Erythroblast (primary cell): ENCODE results near the gene NFE2L3.
"Not testable (repeated sequence)": the region's sequence is repeated elsewhere in the genome, so short reads cannot be mapped to it uniquely, and the experiment has no call there.

Experiments
- DNase-seq, 2 experiments: peaks; one replicate each; lab custom pipeline; 2025; lab: John Stamatoyannopoulos, UW
- GATA1 ChIP-seq: IDR thresholded peaks from 2 replicates; pipeline ENCODE4 v1.6.1; 2011; ENCODE audit warnings: low read depth, mild to moderate bottlenecking, control low read depth, low read length, moderate library complexity
- POLR2A ChIP-seq: IDR thresholded peaks from 2 replicates; pipeline ENCODE4 v1.6.1; 2011; ENCODE audit warnings: mild to moderate bottlenecking, low read length

The NFE2L3 gene

DNA sequence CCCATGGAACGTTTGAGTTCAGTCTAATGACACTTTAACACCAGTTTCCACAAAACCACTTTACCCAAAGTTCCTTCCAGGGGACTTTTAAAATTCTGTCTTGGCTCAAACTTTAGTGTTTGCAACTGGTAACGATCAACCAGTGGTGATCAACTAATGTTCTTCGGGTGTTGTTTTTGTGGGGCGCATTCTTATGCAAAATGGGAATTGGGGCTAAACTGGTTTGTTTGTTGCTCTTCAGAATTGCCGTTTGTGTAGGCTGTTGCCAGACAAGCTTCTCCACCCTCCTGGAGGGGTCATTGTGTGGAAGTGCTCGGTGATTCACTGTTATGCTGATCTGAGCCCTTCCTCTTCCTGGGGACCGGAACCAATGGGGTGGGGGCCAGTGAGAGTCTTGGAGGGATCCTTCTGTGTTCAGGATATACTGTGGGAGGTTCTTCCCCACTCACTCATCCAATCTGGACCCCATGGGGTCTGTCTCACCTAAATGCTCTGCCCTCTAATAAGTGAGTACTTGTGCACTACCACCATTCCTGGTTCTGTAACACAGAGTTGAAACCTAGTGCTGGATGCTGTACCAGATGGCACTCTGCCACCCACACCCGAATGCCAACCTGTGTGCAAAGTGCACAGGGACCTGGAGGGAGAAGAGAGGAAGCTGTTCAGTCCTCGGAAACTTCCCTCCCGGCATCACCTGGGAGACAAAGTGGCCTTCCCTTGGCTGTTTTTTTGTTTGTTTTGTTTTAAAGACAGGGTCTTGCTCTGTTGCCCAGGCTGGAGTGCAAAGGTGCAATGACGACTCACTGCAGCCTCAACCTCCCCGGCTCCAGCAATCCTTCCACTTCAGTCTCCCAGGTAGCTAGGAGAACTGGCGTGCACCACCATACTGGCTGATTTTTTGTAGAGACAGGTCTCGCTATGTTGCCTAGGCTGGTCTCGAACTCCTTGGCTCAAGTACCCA lies 2.1 kb downstream of the NFE2L3 start:
- no peak for TF ChIP-seq GATA1
- TF ChIP-seq POLR2A: peak; percentile 49
- no peak for DNase-seq

DNA sequence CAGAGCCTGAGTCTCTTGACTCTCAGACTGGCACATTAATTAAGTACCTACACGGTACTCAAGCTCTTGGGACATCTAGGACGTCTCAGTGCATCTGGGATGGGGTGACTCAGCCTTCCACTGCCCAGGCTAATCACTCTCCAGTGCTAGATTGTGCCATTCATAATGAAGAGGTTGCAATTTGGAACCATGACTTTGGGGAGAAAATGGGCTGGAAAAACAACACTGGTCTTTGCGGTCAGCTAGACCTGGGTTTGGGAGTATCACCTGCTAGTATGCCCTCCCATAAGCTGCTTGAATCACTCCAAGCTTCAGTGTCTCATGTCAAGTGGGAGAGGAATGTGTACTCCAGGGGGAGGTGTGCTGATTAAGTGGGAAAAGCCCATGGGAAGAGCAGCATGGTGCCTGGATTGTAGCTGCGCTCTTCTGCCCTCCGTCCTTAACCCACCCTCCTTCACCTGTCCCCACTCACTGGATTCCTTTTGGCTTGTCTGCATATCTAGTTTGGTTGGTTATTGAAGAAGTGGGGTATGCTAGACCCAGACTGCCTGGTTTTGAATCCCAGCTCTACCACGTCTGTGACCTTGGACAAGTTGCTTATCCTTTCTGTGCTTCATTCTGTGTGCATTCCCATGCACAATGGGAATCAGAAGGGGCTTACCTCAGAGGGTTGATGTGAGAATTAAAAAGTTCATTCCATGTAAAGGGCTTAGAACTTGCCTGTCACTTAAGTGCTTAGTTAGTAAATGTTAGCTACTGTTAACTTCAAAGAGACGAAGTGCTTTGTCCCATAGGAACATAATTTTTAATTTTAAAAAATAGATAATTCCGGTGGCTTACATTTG lies 3.8 kb downstream of the NFE2L3 start:
- DNase-seq: no peak
- TF ChIP-seq POLR2A: no peak
- TF ChIP-seq GATA1: no peak

DNA sequence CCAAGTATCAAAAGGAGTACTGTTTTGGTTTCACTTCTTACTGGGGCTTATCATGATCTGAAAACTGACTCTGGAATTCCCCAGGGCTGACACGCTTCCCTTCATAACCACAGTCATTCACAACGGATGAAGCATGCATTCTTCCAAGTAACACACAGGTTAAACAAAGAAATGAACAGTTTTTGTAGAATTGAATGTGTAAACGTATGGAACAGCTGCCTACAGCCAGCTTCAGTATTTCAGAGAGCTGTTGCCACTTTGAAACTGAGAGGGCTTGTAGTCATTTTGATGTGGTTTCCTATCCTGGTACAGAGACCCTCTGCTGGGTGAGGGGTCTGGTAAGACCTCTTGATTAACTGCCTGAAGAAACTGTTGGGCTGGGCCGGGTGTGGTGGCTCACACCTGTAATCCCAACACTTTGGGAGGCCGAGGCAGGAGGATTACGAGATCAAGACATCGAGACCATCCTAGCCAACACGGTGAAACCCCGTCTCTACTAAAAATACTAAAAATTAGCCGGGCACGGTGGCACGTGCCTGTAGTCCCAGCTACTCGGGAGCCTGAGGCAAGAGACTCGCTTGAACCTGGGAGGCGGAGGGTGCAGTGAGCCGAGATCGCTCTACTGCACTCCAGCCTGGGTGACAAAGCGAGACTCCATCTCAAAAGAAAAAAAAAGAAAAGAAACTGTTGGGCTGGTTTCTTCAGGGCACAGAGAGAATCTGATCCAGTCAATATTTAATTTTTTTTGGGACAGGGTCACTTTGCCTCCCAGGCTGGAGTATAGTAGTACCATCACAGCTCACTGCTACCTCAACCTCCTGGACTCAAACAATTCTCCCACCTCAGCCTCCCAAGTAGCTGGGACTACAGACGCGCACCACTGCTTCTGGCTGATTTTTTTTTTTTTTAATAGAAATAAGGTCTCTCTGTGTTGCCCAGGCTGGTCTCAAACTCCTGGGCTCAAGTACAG lies 4.7 kb downstream of the NFE2L3 start:
- peak in 1 of 2 experiments; percentile 50 for DNase-seq
- TF ChIP-seq GATA1 (no peak), POLR2A (no peak)

DNA sequence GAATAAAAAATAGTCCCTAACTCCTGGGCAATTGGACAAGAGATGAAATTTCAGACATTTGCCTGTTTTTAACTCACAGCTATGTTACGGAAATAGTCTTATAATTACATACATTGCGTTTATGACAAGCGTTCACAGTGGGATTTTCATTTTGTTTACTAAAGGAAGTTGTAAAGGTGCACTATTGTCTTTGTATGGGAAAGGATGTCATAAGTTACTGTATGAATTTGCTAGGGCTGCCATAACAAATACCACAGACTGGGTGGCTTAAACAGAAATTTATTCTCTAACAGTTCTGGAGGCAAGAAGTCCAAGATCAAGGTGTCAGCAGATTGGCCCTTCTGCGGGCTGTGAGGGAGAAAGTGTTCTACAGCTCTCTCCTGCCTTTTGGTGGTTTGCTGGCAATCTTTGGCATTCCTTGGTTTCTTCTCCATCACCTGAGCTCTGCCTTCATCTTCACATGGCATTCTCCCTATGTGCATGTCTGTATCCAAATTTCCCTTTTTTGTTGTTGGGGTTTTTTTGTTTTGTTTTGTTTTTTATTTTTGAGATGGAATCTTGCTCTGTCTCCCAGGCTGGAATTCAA lies 5.6 kb downstream of the NFE2L3 start:
- no peak for DNase-seq
- no peak for TF ChIP-seq POLR2A
- no peak for TF ChIP-seq GATA1

DNA sequence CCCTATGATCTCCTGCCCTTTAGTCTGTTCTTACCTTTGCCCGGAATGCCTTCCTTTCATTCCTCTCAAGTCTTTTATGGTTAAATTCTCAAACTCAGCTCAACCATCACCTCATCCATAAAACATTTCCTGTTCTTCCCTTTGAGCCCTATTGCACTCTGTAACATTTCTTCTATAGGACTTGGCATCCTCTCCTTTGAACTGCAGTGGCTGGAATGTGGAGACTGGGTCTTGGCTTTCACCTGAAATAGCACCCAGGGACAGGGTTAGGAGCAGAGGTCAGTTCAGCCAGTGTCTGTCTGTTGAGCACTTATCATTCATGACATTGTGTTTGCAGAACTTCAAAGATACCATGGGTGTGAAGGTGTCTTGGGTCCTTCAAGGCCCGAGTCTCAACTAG lies 7.2 kb downstream of the NFE2L3 start:
- peak in 1 of 2 experiments; percentile 76 for DNase-seq
- TF ChIP-seq POLR2A (no peak), GATA1 (no peak)

DNA sequence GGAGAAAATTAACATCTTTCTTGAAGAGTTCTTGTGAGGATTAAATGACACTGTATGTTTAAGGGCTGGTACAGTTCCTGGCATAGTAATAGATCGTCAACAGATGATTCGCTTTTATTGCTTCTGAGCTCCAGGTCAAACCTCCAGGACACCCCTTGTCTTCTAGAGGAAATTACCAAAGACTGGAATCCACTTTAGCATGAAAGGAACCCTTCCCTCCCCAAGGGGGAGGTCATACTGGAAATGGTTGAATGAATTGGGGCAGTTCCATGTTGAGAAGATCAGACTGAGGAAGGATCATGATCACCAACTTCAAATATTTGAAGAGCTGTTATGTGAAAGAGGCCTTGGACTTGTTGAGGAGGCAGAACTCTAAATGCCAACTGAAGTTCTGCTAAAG lies 8.9 kb downstream of the NFE2L3 start:
- TF ChIP-seq POLR2A (no peak), GATA1 (no peak)
- no peak for DNase-seq

DNA sequence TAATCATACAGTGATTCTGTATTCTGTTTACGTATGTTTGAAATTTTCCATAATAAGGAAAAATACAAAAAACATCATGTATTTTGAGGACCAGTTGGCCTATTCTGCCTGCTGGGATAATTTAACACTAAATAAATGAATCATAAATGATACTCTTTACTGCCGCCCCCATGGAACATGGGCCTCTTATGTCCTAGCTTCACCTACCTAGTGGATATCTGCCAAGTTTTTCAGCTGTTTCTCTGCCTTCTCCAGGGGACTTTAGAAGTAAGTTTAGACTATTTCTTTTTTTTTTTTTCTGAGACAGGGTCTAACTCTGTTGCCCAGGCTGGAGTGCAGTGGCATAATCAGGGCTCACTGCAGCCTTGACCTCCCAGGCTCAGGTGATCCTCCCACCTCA lies 10.4 kb downstream of the NFE2L3 start:
- DNase-seq: no peak
- TF ChIP-seq GATA1 (no peak), POLR2A (no peak)

DNA sequence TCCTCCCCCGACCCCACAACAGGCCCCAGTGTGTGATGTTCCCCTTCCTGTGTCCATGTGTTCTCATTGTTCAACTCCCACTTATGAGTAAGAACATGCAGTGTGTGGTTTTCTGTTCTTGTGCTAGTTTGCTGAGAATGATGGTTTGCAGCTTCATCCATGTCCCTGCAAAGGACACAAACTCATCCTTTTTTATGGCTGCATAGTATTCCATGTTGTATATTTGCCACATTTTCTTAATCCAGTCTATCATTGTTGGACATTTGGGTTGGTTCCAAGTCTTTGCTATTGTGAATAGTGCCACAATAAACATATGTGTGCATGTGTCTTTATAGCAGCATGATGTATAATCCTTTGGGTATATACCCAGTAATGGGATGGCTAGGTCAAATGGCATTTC lies 11.8 kb downstream of the NFE2L3 start:
- not testable (repeated sequence) for DNase-seq

DNA sequence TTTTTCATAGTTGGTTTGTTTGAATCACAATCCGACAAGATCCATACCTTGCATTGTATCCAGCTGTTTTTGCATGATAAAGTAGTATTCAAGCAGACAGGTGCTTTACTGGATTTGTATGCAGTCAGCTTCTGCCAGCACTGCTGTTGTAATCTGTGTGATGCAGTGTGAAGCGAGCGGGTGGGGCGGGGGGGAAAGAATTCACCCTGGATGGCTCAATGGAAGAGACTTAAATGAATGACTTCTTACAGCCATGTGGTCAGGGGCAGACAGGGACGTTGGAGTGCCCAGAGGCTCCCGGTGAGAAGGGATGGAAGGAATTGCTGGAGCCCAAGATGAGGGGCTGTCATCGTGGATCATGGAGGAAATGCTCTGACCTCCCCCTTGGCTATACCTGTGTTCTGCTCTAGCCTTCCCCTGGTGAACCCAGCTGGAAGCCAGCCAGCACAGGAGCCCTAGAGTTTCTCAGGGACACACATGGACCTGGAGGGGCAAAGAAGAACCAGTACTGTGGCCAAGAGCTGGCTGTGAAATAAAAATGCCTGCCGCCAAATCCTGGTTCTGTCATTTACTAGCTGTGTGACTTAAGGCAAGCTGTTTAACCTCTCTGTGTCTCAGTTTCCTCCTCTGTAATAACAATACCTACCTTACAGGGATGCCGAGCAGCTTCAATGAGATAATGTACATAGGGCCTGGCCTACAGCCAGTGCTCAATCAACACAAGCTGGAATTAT lies 14.1 kb downstream of the NFE2L3 start:
- TF ChIP-seq POLR2A: no peak
- TF ChIP-seq GATA1: no peak
- peak in 1 of 2 experiments; percentile 42 for DNase-seq

DNA sequence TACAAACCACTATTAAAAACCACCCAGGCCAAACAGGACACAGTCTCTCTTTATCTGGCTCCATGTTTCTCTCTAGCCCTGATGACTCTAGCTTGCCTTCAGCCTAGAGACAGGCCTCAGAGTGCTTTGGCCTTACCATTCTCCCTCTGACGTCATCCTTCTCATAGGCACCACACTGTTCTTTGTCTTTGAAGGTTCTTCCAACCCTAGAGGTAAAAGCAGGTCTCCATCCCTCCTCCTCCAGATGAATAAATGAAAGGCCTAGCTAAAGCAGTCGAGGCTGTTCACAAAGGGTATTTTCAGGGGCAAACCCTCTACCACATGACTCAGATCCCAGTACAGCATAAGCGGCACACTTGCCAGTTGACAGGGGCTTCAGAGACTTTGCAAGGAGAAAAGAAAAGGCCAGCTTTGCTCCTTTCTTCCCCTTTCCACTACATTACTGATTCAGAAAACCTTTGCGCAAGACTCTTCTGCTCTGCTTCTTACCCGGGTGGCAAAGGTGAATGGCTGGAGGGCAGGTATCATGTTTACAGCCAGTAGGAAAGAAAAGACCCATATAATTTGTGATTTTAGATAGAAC lies 14.8 kb downstream of the NFE2L3 start:
- DNase-seq: no peak
- TF ChIP-seq POLR2A (no peak), GATA1 (no peak)

DNA sequence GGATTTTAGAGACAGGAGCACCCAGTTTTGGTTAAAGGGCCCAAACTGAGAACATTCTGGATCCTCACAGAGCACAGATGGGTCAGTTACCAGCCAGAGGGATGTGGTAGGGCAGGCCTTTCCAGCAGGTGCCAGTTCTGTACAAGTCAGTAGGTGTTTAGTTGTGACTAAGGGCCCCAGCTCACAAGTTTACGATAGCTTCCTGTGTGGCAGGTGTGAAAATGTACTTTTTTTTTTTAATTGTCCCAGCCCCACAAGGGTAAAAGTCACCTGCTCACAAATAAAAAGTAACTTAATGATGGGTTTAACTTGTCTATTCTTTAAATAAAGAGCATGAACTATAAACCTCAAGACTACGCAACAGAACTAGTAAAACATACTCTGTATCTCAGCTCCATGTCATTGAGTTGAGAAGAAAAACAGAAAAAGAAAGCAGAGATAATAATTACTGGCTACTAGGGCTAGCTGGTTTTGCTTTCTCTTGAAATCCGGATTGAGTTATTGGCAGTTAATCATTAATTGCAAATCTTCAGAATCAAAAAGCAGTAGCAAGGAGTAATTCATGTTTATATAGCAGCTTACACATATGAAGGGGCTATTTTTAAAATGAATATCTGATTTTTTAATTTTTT lies 15.4 kb downstream of the NFE2L3 start:
- DNase-seq: no peak

More for the DNA sequence above, 15.4 kb downstream of the NFE2L3 start:
- TF ChIP-seq GATA1 (no peak), POLR2A (no peak)
